HG02763 (cell line): Measurements from ENCODE around the gene IRF1.
"Not testable (repeated sequence)": the region's sequence is repeated elsewhere in the genome, so short reads cannot be mapped to it uniquely, and the experiment has no call there.

ENCODE experiments used
- ATAC-seq: cut with Tn5 transposase; IDR thresholded peaks from one replicate; pipeline ENCODE4 v1.9.1; 2021; ENCODE audit warnings: mild to moderate bottlenecking, moderate library complexity; ENCODE audit not compliant: unreplicated experiment

The IRF1 gene

DNA sequence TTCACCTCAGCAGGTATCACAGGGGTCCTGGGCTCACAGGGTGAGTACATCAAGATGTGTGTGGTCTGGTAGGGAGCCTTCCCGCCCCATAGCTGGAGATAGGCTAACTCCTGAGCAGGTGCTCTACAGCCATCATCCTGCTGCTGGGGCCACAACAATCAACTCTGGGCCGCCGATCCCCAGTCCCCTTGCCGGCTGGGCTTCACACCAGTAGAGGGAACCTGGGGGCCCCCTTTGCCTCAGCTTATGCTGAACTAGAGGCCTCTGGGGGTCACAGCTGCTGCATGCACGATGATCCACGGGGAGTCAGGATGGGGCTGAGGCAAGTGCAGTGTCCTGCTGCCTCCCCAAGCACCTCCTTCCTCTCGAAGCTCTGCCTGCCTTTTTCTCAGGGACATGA is 46.5 kb downstream of the IRF1 start:
- no peak for ATAC-seq

DNA sequence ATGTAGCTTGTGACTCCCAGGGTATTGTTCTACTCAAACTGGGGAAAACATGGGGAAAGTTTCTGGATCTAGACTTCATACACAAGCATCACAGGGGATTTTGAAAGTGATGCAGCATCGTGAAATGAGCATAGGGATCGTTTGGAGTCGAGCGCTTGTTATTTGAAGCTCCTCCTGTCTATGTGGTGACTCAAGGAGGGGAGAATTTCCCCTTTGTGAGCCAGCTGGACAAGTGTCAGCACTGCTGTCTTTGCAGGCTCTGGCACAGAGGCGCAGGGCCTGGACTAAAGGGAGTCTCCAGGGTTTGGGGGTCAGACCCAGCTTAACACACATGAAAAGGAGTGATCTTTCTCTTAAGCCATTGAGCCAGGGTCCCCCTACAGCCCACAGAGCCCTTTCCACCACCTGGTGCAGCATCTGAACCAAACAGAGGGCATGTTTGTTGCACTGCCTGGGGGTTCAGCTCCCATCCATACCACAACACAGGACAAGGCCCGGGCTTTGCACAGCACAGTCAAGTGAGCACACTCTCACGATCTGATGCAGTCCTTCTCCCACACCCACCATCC is 51.0 kb downstream of the IRF1 start:
- no peak for ATAC-seq

GRCh38 chr5:132438917-132439316 is 51.7 kb downstream of the IRF1 start:
- no peak for ATAC-seq

DNA sequence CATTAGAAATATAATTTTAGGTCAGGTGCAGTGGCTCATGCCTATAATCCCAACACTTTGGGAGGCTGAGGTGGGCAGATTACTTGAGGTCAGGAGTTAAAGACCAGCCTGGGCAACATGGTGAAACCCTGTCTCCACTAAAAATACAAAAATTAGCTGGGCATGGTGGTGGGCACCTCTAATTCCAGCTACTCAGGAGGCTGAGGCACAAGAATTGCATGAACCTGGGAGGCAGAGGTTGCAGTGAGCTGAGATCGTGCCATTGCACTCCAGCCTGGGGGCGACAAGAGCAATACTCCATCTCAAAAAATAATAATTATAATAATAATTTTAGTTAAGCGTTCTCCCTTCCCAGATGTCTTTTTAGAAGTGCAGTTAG is 52.3 kb downstream of the IRF1 start:
- ATAC-seq: not testable (repeated sequence)

DNA sequence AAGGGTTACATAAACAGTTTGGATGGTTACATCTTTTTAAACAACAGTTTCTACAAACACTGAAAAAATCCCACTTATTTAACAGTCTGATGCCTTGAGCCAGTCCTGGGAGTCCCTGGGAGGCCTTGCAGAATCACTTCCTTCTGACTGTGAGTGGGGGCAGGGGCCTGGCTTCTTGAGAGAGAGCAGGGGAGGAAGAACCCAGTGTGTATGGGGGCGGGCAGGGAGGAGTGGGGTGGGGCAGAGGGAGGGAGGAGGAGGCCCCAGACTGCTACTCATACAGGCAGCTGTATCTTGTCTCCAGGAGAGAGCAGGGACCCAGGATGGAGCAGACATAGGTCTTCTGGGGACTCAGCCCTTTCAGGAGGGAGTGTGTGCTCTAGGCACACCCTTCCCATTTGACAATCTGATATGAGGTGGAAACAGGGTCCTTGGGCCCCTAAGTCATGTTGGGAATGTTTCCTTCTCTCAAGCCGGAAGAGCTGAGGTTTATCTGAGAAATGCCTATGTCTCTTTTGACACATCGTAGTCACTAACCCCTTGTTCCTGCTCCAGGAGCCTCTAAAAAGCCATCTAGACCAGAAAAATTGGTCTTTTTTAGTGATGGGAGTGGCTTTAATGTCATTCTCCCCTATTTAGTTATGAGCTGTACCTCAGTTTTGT is 52.8 kb downstream of the IRF1 start:
- peak; percentile 75 for ATAC-seq

- no peak for ATAC-seq
Measured at GRCh38 chr5:132436936-132437335, 53.6 kb downstream of the IRF1 start.

DNA sequence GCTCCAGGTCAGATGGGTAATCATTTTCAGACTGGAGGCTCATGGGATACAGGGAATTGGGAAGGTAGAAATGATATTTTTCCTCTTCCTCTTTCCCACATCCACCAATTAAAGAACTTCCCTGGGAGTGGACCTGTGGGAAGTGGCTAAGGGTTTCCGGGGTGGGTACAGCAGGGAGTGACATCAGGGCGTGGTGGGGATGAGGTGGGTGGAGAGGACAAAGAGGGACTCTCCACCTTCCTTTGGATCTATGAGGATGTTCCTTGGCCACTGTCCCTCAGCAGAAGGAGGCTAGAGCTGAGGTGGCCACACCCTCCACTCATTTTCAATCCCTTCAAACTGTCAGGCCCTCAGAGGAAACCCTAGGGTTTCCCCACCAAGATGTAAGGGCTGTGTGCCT is 54.7 kb downstream of the IRF1 start:
- no peak for ATAC-seq

GRCh38 chr5:132435447-132435846 is 55.1 kb downstream of the IRF1 start:
- no peak for ATAC-seq

GRCh38 chr5:132434416-132435286 is 55.9 kb downstream of the IRF1 start:
- no peak for ATAC-seq

- ATAC-seq: no peak
Measured at GRCh38 chr5:132433141-132433540, 57.4 kb downstream of the IRF1 start.

DNA sequence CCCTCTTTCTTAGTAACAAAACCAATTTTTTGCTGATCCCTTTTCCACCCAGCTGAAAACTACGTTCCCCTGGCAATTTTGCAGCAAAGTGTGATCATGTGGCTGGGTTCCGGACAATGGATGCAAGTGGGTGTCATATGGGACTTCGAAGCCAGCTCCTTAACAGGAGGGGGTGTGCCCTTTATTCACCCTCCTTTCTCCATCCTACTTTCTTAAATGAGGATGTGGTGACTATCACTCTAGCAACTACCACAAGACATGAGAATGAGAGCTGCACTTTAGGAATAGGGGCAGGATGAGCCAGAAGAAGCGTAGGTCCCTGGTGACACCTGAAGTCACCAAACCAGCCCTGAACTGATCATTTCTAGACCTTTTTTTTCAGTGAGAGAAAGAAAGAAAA is 58.9 kb downstream of the IRF1 start:
- no peak for ATAC-seq
